NCI-H146 treated with DMSO at 0.1 percent for 48 hours (cell line): Measurements from ENCODE around the gene N4BP2L2.
"Not testable (repeated sequence)": the region's sequence is repeated elsewhere in the genome, so short reads cannot be mapped to it uniquely, and the experiment has no call there.

ENCODE experiments used
- DNase-seq: peaks from one replicate; lab custom pipeline; 2025; ENCODE audit not compliant: unreplicated experiment; lab: John Stamatoyannopoulos, UW

The N4BP2L2 gene

DNA sequence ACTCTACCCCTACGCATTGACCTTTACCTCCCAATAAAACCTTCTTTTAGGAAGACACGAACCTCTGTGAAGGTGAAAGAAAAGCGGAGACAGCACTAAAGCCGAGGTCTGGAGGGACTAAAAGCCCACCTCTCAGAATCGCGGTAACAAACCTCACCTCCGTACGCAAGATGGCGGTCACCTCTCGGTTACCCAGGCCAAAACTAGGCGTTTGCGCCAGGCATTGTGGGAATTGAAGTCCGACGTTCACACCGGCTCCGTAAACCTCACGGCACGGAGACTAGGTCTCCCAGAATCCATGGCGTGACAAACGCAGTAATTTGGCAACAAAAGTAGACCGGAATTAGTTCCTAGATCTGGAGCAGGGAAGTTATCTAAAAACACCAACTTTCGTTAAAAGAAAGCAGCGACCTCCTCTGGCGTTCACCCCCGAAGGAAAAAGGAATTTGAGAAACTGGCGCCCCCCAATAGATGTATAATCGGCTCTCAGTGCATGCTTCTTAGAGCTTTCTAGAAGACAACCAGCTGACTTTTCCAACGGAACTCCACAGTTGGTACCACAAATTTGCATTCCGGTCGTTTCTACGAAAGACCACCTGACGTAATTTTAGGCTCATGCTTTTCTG lies at the start of gene N4BP2L2:
Gene N4BP2L2 (minus strand): TSS at position 175 of the 626 bp plus-strand sequence. CDS start 1,768 bp downstream, outside the sequence.
- peak; percentile 95 for DNase-seq

DNA sequence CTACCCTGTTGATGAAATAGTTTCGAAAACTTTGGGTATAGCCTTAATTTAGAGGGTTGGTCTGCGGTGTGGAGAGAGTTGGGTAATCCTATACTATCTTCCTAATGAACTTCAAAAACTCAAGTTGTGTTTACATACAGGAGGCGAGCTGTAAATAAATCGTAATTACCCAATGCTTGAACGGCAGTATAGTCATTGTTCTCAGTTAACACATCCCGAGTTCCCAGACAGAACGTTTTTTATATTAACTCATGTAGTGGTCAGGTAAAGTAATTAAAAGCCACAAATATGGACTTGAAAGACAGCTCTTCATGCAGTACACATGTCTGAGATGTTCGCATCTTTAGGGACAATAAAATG lies 49.2 kb upstream of the N4BP2L2 start:
- DNase-seq, result peak; percentile 13

DNA sequence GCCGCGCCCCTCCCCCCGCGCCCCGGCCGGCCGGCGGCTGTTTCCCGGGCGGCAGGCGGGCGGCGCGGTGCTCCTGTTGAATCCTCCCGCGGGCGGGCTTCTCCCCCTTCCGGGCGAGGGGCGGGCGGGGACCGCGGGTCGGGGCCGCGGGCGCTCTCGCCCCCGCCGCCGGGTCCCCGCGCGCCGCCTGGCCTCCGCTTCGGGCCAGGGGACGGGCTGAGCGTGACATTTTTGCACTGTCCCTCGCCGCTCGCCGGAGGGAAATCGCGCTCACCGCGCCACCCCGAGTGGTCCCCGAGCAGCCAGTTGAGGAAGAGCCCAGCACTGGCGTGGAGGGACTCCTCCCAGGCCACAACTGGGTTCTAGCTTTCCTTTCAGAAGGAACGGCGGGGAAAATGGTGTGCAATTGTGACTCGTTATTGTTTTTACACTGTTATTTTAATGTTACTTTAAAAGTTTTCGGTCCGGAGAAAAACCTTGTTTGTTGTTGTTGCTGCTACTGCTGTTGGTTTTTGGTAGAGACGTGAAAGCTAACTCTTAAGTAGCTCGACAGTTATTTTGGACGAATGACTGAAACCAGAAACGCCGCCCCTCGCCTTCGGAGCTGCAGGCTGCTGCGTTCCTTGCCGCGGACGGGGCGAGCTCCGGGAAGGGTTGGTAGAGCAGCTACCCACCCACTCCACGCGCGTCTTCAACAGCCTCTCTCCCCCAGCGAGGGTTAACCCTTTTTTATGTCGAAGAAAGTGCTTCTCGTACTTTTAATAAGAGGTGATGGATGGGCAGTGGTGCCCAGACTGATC lies 48.6 kb upstream of the N4BP2L2 start:
- DNase-seq, result peak; percentile 33

DNA sequence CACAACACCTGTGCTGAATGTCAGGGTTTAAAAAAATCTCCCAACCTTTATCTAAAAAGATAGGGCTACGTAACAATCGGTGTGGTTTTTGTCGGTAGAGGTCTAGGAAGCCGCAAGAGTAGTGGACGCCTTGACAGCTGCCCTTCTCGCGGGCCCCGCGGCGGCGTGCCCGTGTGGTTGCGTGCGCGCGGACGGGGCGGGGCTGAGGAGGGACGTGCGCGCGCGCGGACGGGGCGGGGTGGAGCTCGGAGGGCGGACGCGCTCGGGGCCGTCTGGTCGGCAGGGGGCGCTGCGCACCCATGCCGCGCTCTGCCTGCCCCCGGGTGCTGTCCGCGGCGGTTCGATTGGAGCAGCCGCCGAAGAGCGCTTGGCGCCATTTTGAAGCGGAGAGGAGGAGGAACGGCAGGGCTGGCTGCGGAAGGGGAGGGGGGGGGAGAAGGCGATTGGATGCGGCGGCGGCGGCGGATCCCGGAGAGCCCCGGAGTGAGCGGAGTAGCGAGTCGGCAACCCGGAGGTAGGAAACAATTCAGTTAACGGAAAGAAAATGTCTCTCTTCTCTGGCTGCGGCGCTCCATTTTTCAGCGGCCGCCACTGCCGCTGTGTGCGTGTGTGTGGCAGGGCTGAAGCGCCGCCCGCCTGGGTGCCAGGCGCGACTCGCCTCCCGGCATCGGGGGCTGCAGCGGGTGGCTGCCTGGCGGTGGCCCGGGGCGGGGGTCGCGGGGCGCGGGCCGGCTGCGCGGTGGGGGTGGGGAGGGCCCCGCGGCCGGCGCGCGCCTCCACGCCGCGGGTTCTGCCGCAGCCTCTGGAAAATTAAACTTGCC lies 47.7 kb upstream of the N4BP2L2 start, which contains the start of gene PDS5B:
Gene PDS5B (plus strand): TSS at position 373 of the 821 bp plus-strand sequence. CDS start 62,321 bp downstream, outside the sequence.
- DNase-seq, result peak; percentile 87

DNA sequence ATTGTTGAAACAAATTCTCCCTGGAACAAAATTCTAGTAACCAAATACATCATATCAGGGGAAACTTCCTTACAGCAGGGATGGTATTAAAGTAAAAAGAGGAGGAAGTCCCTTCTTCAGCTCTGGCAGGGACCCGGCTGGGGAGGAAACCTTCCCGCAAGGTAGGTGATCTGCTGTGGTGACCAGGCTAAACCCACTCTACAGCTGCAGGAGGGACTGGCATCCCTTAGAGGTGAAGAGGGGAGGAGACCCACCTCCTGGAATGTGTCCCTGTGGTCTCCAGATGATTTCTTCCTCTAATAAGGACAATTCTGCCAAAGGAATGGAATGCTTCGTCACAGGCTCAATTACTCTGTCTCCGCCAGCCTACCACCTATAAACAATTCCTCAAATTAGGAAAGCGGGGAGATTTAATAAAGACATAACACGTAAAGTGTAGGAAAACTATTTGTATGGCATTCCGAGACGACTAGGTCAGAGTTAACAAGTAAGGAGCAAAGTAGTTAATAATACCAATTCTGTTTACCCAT lies 47.0 kb upstream of the N4BP2L2 start:
- DNase-seq, result no peak

DNA sequence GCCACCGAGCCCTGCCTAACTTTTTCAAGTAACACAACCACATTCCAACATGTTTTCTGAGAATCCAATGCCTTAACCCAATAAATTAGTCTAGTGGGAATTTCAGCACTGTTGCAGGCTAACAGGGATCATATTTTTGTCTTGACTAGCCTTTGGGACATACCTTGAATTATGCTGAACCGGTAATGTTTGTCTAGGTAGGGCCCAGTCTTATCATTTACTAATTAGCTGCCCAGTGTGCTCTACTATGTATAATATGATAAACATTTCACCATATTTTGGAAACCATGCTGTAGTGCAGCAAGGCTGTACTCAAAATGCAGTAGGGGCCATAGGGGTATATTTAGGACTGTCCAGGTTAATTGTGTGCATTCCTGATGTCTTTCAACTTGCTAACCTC lies 44.4 kb upstream of the N4BP2L2 start:
- no peak for DNase-seq

DNA sequence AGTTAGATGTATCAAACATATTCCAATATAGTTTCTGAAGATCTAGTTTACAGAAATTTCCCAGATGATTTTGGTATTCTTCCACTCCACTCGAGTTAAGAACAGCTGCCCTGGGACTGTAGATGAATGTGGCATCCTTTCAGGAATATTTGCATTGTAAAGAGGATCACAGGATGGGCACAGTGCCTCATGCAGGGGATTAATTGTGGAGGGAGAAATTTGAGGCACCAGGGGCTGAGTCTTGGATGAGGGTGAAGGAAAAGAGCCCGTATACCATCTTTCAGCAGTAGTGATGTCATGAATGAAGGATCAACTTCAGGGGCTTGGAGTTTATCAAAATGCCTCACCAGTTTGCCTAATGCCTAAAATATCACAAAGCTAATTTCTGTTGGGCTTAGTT lies 43.7 kb upstream of the N4BP2L2 start:
- no peak for DNase-seq

DNA sequence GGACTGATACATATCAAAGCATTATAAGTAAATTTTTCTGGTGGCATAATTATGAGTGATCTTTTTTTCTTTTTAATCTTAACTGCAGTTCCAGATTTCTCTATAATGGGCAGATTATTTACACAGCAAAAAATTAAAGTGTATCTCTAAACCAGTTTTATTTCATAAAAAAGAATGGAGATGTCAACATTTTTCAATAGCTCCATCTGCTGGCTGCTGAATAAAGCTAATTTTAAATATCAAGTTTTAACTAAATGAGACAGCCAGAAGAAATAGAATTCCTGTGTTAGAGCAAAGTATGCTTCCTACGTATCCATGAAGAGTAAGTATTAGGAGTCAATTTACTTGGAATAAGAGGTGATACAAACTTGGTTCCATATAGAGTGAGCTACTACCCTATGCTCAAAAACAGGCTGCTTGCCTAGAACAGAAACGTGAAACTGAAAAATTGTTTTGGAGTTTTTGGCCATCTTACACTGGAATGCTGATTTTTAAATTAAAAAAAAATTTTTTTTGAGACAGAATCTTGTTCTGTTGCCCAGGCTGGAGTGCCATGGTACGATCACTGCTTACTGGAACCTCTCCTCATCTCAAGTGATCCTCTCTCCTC lies 42.7 kb upstream of the N4BP2L2 start:
- DNase-seq, result peak; percentile 23

DNA sequence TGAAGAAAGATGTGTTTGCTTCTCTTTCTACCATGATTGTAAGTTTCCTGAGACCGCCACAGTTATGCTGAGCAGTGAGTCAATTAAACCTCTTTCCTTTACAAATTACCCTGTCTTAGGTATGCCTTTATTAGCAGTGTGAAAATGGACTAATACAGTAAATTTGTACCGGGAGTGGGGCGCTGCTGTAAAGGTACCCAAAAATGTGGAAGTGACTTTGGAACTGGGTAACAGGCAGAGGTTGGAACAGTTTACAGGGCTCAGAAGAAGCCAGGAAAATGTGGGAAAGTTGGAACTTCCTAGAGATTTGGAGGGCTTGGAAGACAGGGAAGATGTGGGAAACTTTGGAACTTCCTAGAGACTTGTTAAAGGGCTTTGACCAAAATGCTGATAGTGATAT lies 38.4 kb upstream of the N4BP2L2 start:
- DNase-seq, result no peak

DNA sequence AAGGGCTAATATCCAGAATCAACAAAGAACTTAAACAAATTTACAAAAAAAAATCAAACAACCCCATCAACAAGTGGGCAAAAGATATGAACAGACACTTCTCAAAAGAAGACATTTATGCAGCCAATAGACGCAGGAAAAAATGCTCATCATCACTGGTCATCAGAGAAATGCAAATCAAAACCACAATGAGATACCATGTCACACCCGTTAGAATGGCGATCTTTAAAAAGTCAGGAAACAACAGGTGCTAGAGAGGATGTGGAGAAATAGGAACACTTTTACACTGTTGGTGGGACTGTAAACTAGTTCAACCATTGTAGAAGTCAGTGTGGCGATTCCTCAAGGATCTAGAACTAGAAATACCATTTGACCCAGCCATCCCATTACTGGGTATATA lies 37.1 kb upstream of the N4BP2L2 start:
- not testable (repeated sequence) for DNase-seq

DNA sequence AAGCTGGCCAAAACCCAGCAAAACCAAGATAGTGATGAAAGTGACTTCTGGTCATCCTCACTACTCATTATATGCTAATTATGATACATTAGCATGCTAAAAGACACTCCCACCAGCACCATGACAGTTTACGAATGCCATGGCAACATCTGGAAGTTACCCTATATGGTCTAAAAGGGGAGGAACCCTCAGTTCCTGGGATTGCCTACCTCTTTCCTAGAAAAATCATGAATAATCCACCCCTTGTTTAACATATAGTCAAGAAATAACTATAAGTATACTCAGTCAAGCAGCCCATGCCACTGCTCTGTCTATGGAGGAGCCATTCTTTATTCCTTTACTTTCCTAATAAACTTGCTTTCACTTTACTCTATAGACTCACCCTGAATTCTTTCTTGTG lies 22.2 kb upstream of the N4BP2L2 start:
- not testable (repeated sequence) for DNase-seq

DNA sequence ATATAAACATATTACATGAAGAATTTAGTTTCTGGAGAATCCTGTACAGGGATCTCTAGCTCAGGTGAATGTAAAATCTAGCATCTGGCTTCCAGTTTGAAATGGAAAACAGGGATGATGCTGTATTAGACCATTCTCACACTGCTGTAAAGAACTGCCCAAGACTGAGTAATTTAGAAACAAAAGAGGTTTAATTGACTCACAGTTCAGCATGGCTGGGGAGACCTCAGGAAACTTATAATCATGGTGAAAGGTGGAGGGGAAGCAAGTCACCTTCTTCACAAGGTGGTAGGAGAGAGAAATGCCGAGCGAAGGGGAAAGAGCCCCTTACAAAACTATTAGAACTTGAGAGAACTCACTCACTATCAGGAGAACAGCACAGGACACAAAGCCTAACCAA lies 17.0 kb upstream of the N4BP2L2 start:
- no peak for DNase-seq

DNA sequence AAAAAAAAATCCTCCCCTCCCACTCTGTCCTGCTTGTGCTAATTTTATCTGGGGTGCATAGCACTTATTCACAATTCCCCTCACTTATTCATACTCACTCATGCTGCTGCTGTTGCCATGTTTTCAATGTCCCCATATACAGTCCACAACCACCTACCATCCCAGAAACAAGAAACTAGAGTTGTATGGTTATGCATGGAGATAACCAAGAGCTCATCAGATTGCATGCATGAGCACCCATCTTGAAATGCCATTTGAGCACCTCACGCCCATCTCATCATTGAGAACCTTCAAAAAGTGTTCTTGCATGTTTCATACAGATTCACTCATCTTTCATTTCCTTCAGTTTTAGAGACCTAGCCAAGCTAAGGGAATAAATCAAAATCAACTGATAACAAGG lies 15.1 kb upstream of the N4BP2L2 start:
- DNase-seq, result no peak

DNA sequence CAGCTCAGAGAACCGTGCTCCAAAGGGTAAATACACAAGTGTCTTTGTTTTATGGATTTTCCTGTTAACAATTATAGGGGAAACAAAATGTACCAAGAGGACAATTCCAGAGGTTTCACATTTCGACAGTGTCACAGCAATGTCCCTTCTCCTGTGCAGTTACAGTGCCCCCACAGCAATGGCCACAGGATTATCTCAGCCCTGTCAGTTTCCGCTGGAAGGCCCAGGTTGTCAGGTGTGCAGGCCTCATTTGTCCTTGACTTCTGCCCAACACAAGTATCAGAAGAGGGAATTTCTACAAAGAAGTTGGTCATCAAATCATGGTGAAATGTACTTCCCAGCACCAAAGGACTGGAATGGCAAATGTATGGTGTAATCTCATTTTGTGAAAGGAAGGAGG lies 11.2 kb upstream of the N4BP2L2 start:
- DNase-seq, result no peak

DNA sequence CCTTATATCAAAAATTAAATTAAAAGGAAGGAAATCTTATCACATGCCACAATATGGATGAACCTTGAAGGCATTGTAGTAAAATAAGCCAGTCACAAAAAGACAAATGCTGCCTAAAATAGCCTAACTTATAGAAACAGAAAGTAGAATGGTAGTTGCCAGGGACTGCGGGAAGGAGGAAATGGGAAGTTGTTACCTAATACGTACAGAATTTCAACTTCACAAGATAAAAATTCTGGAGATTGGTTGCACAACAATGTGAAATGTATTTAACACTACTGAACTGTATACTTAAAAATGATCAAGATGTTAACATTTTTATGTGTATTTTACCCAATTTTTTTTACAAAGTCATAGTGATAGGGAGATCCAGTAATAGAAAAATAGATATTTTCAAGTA lies 10.2 kb upstream of the N4BP2L2 start:
- no peak for DNase-seq

DNA sequence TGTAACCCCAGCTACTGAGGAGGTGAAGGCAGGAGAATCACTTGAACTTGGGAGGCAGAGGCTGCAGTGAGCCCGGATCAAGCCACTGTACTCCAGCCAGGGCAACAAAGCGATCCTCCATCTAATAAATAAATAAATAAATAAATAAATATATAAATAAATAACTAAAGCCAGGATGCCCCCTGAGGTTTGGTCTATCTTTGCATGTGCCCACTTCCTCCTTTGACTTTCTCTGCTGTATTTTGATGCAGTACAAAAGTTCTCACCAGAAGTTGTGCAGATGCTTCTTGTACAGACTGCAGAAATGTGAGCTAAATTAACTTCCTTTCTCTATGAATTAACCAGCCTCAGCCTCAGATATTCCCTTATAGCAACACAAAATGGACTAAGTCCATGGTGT lies 6.5 kb upstream of the N4BP2L2 start:
- DNase-seq, result no peak

DNA sequence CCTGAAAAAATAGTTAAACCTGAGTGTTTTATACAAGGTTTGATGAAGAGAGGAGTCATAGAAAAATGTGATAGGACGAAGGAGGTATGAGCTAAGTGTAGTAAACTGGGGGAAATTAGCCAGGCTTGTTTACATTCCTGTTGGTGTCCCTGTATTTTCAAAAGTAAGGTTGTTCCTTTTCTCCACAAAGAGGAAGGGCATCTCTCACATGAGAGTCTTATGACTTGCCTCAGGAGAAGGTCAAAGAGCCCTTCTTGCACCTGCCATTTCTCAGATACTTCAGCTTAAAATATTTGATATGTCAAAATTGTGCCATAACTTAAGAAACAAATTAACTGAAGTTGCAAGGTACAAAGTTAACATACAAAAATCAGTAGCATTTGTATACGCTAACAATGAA lies 3.6 kb upstream of the N4BP2L2 start:
- no peak for DNase-seq

DNA sequence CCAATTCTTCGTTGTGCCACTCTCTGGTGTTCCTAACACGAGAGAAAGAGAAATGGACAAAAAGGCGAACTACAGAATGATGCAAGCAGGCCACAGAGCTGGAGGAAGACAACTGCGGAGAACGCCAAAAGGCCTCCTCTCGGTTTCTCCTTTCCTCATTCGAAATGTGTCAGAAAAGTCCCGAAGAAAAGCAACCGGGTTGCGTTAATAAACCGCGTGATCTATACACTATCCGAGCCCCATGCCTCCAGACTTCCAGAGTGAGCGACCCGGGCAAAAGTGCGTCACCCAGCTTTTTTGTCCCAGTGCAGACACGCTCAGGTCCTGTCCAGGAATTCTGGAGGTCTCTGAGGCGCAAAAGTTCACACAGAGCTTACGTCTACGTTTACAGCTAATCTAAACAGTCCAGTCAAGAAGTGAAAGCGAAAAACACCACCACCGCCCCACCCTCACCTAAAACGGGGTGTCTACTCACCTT lies 413 bp downstream of the N4BP2L2 start:
- DNase-seq, result no peak

DNA sequence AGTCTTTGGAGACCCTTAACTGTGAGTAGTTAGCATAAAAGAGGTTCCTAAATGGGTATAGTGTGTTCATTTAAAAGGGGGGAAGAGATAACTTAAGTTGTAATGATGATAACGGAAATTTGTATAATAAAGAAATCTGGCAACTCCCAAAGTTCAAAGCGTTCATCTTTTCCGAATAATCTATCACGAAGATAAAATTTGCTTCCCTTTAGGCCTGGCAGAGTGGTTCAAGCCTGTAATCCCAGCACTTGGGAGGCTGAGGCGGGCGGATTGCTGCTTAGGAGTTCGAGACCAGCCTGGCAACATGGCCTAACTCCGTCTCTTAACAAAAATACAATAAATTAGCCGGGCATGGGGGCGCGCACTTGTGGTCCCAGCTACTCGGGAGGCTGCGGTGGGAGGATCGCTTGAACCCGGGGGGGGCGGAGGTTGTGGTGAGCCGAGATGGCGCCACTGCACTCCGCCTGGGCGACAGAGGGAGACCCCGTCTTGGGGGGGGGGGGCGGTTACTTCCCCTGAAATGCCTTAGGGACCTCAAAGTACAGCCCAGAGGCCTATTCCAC lies 934 bp downstream of the N4BP2L2 start:
- no peak for DNase-seq

DNA sequence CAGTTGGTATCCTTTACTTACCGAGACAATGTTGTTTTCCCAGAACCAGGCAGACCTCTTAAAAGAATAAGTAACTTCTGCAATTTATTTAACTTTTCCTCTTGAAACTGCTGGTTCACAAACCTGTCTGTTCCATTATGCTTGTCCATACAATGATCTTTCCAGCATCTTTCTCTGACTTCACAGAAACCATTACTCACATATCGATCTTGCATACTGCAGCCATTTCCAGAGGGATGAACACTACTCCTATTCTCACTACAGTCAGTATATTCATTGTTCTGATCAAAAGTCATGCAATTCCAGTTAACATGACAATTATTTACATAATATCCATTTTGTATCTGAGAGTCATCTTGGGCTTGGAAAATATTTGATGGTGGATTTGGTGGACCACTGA lies 2.8 kb downstream of the N4BP2L2 start:
- no peak for DNase-seq

DNA sequence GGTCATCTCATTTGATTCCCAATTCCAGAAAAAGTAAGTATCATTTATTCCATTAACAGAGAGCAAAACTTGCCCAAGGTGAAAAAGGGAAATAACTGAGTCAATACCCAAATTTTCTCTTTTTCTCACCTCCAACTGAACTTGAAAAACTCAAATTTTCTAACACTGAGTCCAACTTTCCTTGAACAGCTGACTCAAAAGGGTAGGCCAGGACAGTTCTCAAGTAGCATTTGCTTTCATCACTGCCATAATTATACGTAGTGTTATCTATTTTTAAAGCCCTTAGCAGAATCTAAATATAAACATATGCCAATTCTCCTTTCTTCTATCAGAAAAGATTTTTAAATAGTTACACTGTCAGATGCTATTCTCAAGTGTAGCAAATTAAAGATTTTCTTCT lies 3.5 kb downstream of the N4BP2L2 start:
- DNase-seq, result no peak
